Left lung (tissue), 10 donors: ENCODE results near the gene C12orf75. TPM values are rescaled to one million over a fixed set of nuclear protein-coding genes. Genes with fewer than 3 reads are reported as not detected.

Experiments used
- ATAC-seq: fragments of 200-7000 bp; cut with Tn5 transposase; one replicate; pipeline ENCODE4 v1.9.1; 2020; ENCODE audit warnings: moderate library complexity
- DNase-seq, 4 donors: peaks; one replicate each; pipeline ENCODE4 v3.0.0-alpha.2; 2013 to 2020
- H3K27ac ChIP-seq, 2 donors: fragments of 200-600 bp; sonication (generic) in 1 of 2; one replicate each; pipeline versions ENCODE4 v1.5.0 to v1.8.0; 2020 to 2021
- H3K27me3 ChIP-seq, 2 donors: fragments of 200-600 bp; sonication (generic) in 1 of 2; one replicate each; pipeline versions ENCODE4 v1.5.0 to v1.8.0; 2020 to 2021
- H3K36me3 ChIP-seq, 2 donors: fragments of 200-600 bp; sonication (generic) in 1 of 2; one replicate each; pipeline versions ENCODE4 v1.5.0 to v1.8.0; 2020 to 2021
- H3K4me1 ChIP-seq, 2 donors: fragments of 200-600 bp; one replicate each; pipeline ENCODE4 v1.8.0; 2021
- H3K4me3 ChIP-seq, 2 donors: fragments of 200-600 bp; sonication (generic) in 1 of 2; one replicate each; pipeline versions ENCODE4 v1.5.0 to v1.8.0; 2020 to 2021; ENCODE audit warnings: mild to moderate bottlenecking in 1 of 2
- H3K9me3 ChIP-seq, 2 donors: fragments of 200-600 bp; sonication (generic) in 1 of 2; one replicate each; pipeline versions ENCODE4 v1.5.0 to v1.8.0; 2020 to 2021
- CTCF ChIP-seq, 2 donors: fragments of 200-600 bp; sonication (generic) in 1 of 2; IDR thresholded peaks; one replicate each; pipeline versions ENCODE4 v1.5.0 to v1.8.0; 2021; ENCODE audit warnings: antibody characterized with exemption in 2 of 2
- intact Hi-C, 2 donors: fragments of 100-400 bp; cut with DNase I; formaldehyde crosslinking; loops; one replicate each; pipeline versions ENCODE4 v1.11.2 to v1.14.2; 2022
- polyA plus RNA-seq, 6 donors: library from polyadenylated mRNA; unstranded; fragments of 120-200 nt; gene quantifications; one replicate each; pipeline ENCODE4 v1.2.1, GENCODE V29; 2013; ENCODE audit not compliant: insufficient read length in 6 of 6
- total RNA-seq, 2 donors: library from RNA; stranded (reverse); fragmentation: NEBNext Ultra II Directional; extraction: Animal tissue kit (Norgen Biotek cat#: 25700); gene quantifications; one replicate each; pipeline ENCODE4 v1.2.1, GENCODE V29; 2021
- donor health status: DM: no; HTN: yes; CAD: no.
- donor health status: DM: no; HTN: no; CAD: no.

The C12orf75 gene
- total and polyA plus RNA-seq, 8 donors, result 16.2 to 27.7 (median 18.8) TPM

- TF ChIP-seq CTCF (IDR thresholded peaks at IDR 0.05), result no peak
- Histone ChIP-seq H3K9me3 (no peaks in the 10 kb centered on the region), H3K27ac (no peak overlapping the region), H3K4me1 (no peaks in the 10 kb centered on the region), H3K36me3 (no peaks in the 10 kb centered on the region), H3K27me3 (peaks cover 0 to 3% of the 10 kb centered on the region in 2 donors), H3K4me3 (no peak overlapping the region)
- intact Hi-C loops, result loop anchor here in 1 of 2 donors (5.0 kb wide), 2 partner anchors 717 to 802 kb away; partner anchors contain the start of gene NUAK1
- DNase-seq (no peak), ATAC-seq (no peak)
Measured at GRCh38 chr12:105420046-105420445, 89.6 kb downstream of the C12orf75 start.

DNA sequence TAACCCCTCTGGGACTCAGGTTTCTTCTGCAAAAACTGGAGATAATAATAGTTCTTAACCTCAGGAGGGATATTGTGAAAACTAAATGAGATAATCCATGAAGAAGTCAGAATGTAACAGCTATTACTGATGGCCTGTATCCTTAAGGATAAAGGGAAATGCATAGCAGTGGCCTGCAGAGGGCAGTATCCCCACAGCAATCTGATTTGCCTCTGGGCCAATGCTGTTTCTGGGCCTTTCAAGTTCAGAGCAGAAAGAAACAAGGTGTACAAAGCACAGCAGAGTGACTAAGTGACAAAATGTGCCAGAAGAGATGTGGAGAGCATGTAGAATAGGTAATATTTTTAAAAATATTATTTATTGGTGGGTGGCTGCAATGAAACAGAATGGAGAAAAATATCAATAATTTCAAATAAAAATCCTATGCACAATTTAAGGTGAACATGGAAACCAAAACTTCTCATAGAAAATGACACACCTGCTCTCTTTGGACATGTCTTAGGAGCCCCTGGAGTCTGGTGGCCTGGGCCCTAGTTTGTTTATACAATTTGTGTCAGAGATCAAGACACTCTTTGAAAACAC lies 90.3 kb downstream of the C12orf75 start:
- Histone ChIP-seq H3K27ac (no peak overlapping the region), H3K4me3 (no peak overlapping the region), H3K9me3 (no peaks in the 10 kb centered on the region), H3K27me3 (no peaks in the 10 kb centered on the region), H3K4me1 (no peaks in the 10 kb centered on the region), H3K36me3 (no peaks in the 10 kb centered on the region)
- TF ChIP-seq CTCF (IDR thresholded peaks at IDR 0.05), result peak; percentile 84 to 89
- ATAC-seq (peak; percentile 94), DNase-seq (peak in 3 of 4 donors; percentile 50 to 80 (median 51))
- intact Hi-C loops, result loop anchor here in 1 of 2 donors (5.0 kb wide), 2 partner anchors 717 to 802 kb away; partner anchors contain the start of gene NUAK1

Other genes with a start within 250 kb of the C12orf75 start
- gene ALDH1L2, start 246.2 kb upstream of the C12orf75 start, total RNA-seq, result 10 to 100 TPM; 21.4 to 29.3 TPM
- 1 to 10 TPM; 3.1 to 5.0 (median 4.3) TPM for gene ALDH1L2, start 246.2 kb upstream of the C12orf75 start, polyA plus RNA-seq
- 10 to 100 TPM; 52.1 to 75.4 TPM for gene WASHC4, start 223.0 kb upstream of the C12orf75 start, total RNA-seq
- 10 to 100 TPM; 67.2 to 96.9 (median 76.5) TPM for gene WASHC4, start 223.0 kb upstream of the C12orf75 start, polyA plus RNA-seq
- gene APPL2, start 94.5 kb upstream of the C12orf75 start, total RNA-seq, result 10 to 100 TPM; 27.8 to 36.9 TPM
- gene APPL2, start 94.5 kb upstream of the C12orf75 start, polyA plus RNA-seq, result 100 to 1,000 TPM in 1 of 6 donors, 10 to 100 TPM in 5; 63.9 to 101 (median 78.4) TPM